Endothelial cell of umbilical vein (primary cell): Measurements from ENCODE around the gene NUDT16L1. TPM values are rescaled to one million over a fixed set of nuclear protein-coding genes. Genes with fewer than 3 reads are reported as not detected.

Experiments used
- BruUV-seq: library from RNA; stranded (reverse); fragments of 400-500 nt; replicated peaks from 2 replicates; lab custom pipeline; 2021; lab: Mats Ljungman, UMichigan
- CTCF ChIA-PET: fragments of 300-600, 350-600 bp; sonication (Branson Sonifier 250); formaldehyde crosslinking; loops from one replicate; lab custom pipeline; 2021; ENCODE audit warnings: antibody characterized with exemption, inconsistent platforms; lab: Charles Lee
- POLR2A ChIA-PET: fragments of 300-600, 350-600 bp; sonication (Branson Sonifier 250); formaldehyde crosslinking; loops from one replicate; lab custom pipeline; 2021; ENCODE audit warnings: antibody characterized with exemption, inconsistent platforms; lab: Charles Lee
- DNase-seq: peaks from one replicate; pipeline ENCODE4 v3.0.0-alpha.2; 2011; ENCODE audit warnings: low read depth, low spot score
- FAIRE-seq: peaks from 2 replicates; lab custom pipeline; 2011; peaks lifted over from hg19 to GRCh38; lab: Jason Lieb, UNC
- H2AFZ ChIP-seq: 2 replicates; pipeline ENCODE4 v1.6.0; 2012; ENCODE audit warnings: low read depth, low read length, control low read depth, inconsistent platforms
- H3K27ac ChIP-seq: 2 replicates; pipeline ENCODE4 v1.5.1; 2011; ENCODE audit warnings: low read depth, mild to moderate bottlenecking, control low read depth, low read length, moderate library complexity; ENCODE audit not compliant: insufficient read depth
- H3K27me3 ChIP-seq, 2 experiments: 2 replicates each; pipeline versions ENCODE4 v1.6.0 to v1.6.1; 2011; ENCODE audit warnings: low read length in 2 of 2, mixed read lengths in 1 of 2; ENCODE audit not compliant: control insufficient read depth in 2 of 2, insufficient read depth in 2 of 2
- H3K36me3 ChIP-seq, 2 experiments: 2 replicates in 1 of 2; 3 replicates in 1 of 2; pipeline ENCODE4 v1.5.1; 2011; ENCODE audit warnings: low read length in 2 of 2, mild to moderate bottlenecking in 1 of 2, moderate library complexity in 1 of 2; ENCODE audit not compliant: control insufficient read depth in 2 of 2, insufficient read depth in 2 of 2; ENCODE audit errors: extremely low read depth in 1 of 2
- H3K4me1 ChIP-seq: 3 replicates; pipeline ENCODE4 v1.5.1; 2011; ENCODE audit warnings: mild to moderate bottlenecking, low read length; ENCODE audit not compliant: control insufficient read depth, insufficient read depth; ENCODE audit errors: extremely low read depth
- H3K4me2 ChIP-seq: 2 replicates; pipeline ENCODE4 v1.6.1; 2011; ENCODE audit warnings: low read length, control low read depth, mixed read lengths; ENCODE audit not compliant: insufficient read depth
- H3K4me3 ChIP-seq, 3 experiments: fragments of 200-600 bp in 1 of 3; sonication (generic), shearing (Covaris generic) in 1 of 3; replicated peaks in 1 of 3; 2 replicates each; pipeline ENCODE4 v1.5.1; 2011 to 2016; ENCODE audit warnings: control low read depth in 3 of 3, low read length in 3 of 3, mild to moderate bottlenecking in 2 of 3, inconsistent platforms in 1 of 3, low read depth in 1 of 3, moderate library complexity in 1 of 3; ENCODE audit not compliant: insufficient read depth in 1 of 3
- H3K79me2 ChIP-seq: 2 replicates; pipeline ENCODE4 v1.6.0; 2012; ENCODE audit warnings: low read length, inconsistent platforms; ENCODE audit not compliant: control insufficient read depth, insufficient read depth
- H3K9ac ChIP-seq: replicated peaks from 2 replicates; pipeline ENCODE3; 2011; ENCODE audit warnings: low read length, control low read depth; ENCODE audit not compliant: insufficient read depth; ENCODE audit errors: extremely low read depth
- H3K9me1 ChIP-seq: replicated peaks from 3 replicates; pipeline ENCODE4 v1.6.0; 2011; ENCODE audit warnings: mild to moderate bottlenecking, low read length; ENCODE audit not compliant: control insufficient read depth, insufficient read depth; ENCODE audit errors: extremely low read depth
- H3K9me3 ChIP-seq: replicated peaks from 2 replicates; pipeline ENCODE4 v1.5.1; 2012; ENCODE audit warnings: low read length, inconsistent platforms; ENCODE audit not compliant: control insufficient read depth, insufficient read depth
- H4K20me1 ChIP-seq: replicated peaks from 2 replicates; pipeline ENCODE3; 2011; ENCODE audit warnings: mild to moderate bottlenecking, low read length; ENCODE audit not compliant: control insufficient read depth, insufficient read depth; ENCODE audit errors: extremely low read depth
- EZH2 ChIP-seq: IDR thresholded peaks from 2 replicates; pipeline ENCODE4 v1.6.1; 2012; ENCODE audit warnings: borderline replicate concordance, low read depth, mild to moderate bottlenecking, moderate library complexity, low read length, inconsistent platforms; ENCODE audit not compliant: severe bottlenecking
- FOS ChIP-seq: IDR thresholded peaks from 2 replicates; pipeline ENCODE4 v1.6.1; 2011; ENCODE audit warnings: mild to moderate bottlenecking, low read length, moderate library complexity, borderline replicate concordance; ENCODE audit not compliant: insufficient read depth
- GATA2 ChIP-seq: IDR thresholded peaks from 2 replicates; pipeline ENCODE4 v1.7.0; 2011; ENCODE audit warnings: low read depth, mild to moderate bottlenecking, moderate library complexity, mixed read lengths, low read length; ENCODE audit not compliant: insufficient read length, insufficient read depth
- JUN ChIP-seq: IDR thresholded peaks from 2 replicates; pipeline ENCODE4 v1.6.1; 2011; ENCODE audit warnings: borderline replicate concordance, low read depth; ENCODE audit not compliant: insufficient read length, insufficient read depth
- MYC ChIP-seq: IDR thresholded peaks from one replicate; pipeline ENCODE4 v1.6.1; 2011; ENCODE audit warnings: mild to moderate bottlenecking, low read depth, low read length
- POLR2A ChIP-seq: IDR thresholded peaks from 2 replicates; pipeline ENCODE4 v1.6.1; 2012; ENCODE audit warnings: low read depth, mild to moderate bottlenecking, control low read depth, low read length
- POLR2AphosphoS5 ChIP-seq: IDR thresholded peaks from 2 replicates; pipeline ENCODE4 v1.6.1; 2012; ENCODE audit warnings: low read depth, mild to moderate bottlenecking, control low read depth, low read length, moderate library complexity; ENCODE audit not compliant: insufficient read depth
- dilution Hi-C: fragments of 300-500 bp; cut with MboI; formaldehyde crosslinking; loops from one replicate; pipeline ENCODE4 v1.15.0; 2019; ENCODE audit warnings: low sequenced_read_pairs; ENCODE audit not compliant: extremely low pct_ligation_motif_present
- intact Hi-C: fragments of 100-400 bp; cut with micrococcal nuclease; formaldehyde crosslinking; loops from one replicate; pipeline ENCODE4 v1.10.0; 2022
- polyA plus RNA-seq, 4 experiments: library from polyadenylated mRNA; depleted of rRNA in 3 of 4; stranded (reverse) in 3 of 4; unstranded in 1 of 4; fragments of >200 nt; gene quantifications; 2 replicates each; pipeline versions ENCODE4 v1.2.1 to v1.2.3, GENCODE V29; 2011 to 2012; ENCODE audit warnings: missing spikeins in 1 of 4
- total RNA-seq: library from RNA; stranded (reverse); gene quantifications from 2 replicates; pipeline ENCODE4 v1.2.3, GENCODE V29; 2021
- TF ChIP-seq, protein P1 (sequence below): IDR thresholded peaks from 2 replicates; pipeline ENCODE4 v1.6.1; 2011; ENCODE audit not compliant: insufficient read depth, insufficient read length
- TF ChIP-seq, protein P2 (sequence below), 2 donors: IDR thresholded peaks; 1 replicate in 1 of 2; 2 replicates in 1 of 2; pipeline ENCODE4 v1.5.1; 2011; ENCODE audit warnings: low read length in 2 of 2, mild to moderate bottlenecking in 2 of 2, moderate library complexity in 2 of 2, control low read depth in 1 of 2, inconsistent platforms in 1 of 2, low read depth in 1 of 2; ENCODE audit not compliant: insufficient read depth in 1 of 2; ENCODE audit errors: extremely low read depth in 1 of 2

The NUDT16L1 gene
- total and polyA plus RNA-seq, 2 donors (not counting 3 experiments of a cell fraction or from before 2014, with no cell fraction given), result 24.7 to 53.1 TPM

DNA sequence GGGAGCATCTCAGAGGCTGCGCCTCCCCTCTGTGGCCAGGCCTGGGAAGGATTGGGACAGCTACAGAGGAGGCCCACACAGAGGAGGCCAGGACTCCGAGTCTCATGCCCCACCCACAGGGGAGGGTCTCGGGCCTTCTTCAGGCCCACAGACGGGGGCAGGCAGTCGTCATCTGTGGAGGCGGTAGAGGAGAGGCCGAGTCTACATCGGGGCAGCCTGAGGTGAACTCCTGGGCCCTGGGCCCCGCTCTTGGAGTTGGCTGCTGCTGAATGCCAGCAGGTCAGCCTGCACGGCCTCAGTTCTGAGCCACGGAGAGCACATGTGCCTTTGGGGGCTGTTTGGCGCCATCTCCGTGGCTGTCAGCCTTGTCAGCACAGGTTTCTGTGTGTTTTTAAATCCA is 8.1 kb upstream of the NUDT16L1 start:
- H3K36me3 ChIP-seq, result peaks cover 4 to 57% of the 10 kb centered on the region in 2 experiments

More for the DNA sequence above, 8.1 kb upstream of the NUDT16L1 start:
- DNase-seq, result no peak
- BruUV-seq, result no TSS peak
- dilution Hi-C loops, result no loop called here
- CTCF ChIA-PET, result interaction anchor here (1.5 kb wide), 1 partner anchor 11 kb away, joined by 3 read pairs; no protein-coding TSS in a partner anchor
- Histone ChIP-seq H2AFZ (no peak overlapping the region), H3K4me3 (no peak overlapping the region), H3K27ac (no peak overlapping the region), H3K4me2 (no peak overlapping the region), H3K27me3 (no peaks in the 10 kb centered on the region), H4K20me1 (no peaks in the 10 kb centered on the region), H3K9me1 (no peaks in the 10 kb centered on the region), H3K9me3 (no peaks in the 10 kb centered on the region), H3K4me1 (no peaks in the 10 kb centered on the region), H3K9ac (no peak overlapping the region), H3K79me2 (no peaks in the 10 kb centered on the region)
- intact Hi-C loops, result no loop called here
- POLR2A ChIA-PET, result no interaction called here
- no peak for TF ChIP-seq EZH2
- TF ChIP-seq, protein P1, sequence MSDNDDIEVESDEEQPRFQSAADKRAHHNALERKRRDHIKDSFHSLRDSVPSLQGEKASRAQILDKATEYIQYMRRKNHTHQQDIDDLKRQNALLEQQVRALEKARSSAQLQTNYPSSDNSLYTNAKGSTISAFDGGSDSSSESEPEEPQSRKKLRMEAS, result no peak
- no peak for TF ChIP-seq JUN
- TF ChIP-seq FOS, result no peak
- TF ChIP-seq GATA2, result no peak
- TF ChIP-seq, protein P2, sequence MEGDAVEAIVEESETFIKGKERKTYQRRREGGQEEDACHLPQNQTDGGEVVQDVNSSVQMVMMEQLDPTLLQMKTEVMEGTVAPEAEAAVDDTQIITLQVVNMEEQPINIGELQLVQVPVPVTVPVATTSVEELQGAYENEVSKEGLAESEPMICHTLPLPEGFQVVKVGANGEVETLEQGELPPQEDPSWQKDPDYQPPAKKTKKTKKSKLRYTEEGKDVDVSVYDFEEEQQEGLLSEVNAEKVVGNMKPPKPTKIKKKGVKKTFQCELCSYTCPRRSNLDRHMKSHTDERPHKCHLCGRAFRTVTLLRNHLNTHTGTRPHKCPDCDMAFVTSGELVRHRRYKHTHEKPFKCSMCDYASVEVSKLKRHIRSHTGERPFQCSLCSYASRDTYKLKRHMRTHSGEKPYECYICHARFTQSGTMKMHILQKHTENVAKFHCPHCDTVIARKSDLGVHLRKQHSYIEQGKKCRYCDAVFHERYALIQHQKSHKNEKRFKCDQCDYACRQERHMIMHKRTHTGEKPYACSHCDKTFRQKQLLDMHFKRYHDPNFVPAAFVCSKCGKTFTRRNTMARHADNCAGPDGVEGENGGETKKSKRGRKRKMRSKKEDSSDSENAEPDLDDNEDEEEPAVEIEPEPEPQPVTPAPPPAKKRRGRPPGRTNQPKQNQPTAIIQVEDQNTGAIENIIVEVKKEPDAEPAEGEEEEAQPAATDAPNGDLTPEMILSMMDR (IDR thresholded peaks at IDR 0.05; ENCODE audit: extremely low read depth in 1 of 2, insufficient read depth in 1 of 2, low read depth in 1 of 2, low read length in 2 of 2), result no peak
- TF ChIP-seq POLR2A, result no peak
- TF ChIP-seq MYC, result no peak
- TF ChIP-seq POLR2AphosphoS5, result no peak
- FAIRE-seq, result no peak
